Measurements from ENCODE around the gene PIM1. TPM values are rescaled to one million over a fixed set of nuclear protein-coding genes. Genes with fewer than 3 reads are reported as not detected.

Gene PIM1
- total RNA-seq, 3 donors from 2014 or later, result 17.4 to 56.0 (median 31.6) TPM

DNA sequence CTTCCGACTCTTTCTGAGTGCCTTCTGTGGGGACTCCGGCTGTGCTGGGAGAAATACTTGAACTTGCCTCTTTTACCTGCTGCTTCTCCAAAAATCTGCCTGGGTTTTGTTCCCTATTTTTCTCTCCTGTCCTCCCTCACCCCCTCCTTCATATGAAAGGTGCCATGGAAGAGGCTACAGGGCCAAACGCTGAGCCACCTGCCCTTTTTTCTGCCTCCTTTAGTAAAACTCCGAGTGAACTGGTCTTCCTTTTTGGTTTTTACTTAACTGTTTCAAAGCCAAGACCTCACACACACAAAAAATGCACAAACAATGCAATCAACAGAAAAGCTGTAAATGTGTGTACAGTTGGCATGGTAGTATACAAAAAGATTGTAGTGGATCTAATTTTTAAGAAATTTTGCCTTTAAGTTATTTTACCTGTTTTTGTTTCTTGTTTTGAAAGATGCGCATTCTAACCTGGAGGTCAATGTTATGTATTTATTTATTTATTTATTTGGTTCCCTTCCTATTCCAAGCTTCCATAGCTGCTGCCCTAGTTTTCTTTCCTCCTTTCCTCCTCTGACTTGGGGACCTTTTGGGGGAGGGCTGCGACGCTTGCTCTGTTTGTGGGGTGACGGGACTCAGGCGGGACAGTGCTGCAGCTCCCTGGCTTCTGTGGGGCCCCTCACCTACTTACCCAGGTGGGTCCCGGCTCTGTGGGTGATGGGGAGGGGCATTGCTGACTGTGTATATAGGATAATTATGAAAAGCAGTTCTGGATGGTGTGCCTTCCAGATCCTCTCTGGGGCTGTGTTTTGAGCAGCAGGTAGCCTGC lies 4.8 kb downstream of the PIM1 start:
- intact Hi-C loops (cut with DNase I; ENCODE audit: low total_unique reads), result loop anchor here (2.0 to 10.0 kb wide), 3 partner anchors 34 to 150 kb away; no protein-coding TSS in a partner anchor
- no peak for TF ChIP-seq POLR2A (IDR thresholded peaks at IDR 0.05)
- TF ChIP-seq POLR2AphosphoS5 (IDR thresholded peaks at IDR 0.05), result no peak
- TF ChIP-seq, protein P1, sequence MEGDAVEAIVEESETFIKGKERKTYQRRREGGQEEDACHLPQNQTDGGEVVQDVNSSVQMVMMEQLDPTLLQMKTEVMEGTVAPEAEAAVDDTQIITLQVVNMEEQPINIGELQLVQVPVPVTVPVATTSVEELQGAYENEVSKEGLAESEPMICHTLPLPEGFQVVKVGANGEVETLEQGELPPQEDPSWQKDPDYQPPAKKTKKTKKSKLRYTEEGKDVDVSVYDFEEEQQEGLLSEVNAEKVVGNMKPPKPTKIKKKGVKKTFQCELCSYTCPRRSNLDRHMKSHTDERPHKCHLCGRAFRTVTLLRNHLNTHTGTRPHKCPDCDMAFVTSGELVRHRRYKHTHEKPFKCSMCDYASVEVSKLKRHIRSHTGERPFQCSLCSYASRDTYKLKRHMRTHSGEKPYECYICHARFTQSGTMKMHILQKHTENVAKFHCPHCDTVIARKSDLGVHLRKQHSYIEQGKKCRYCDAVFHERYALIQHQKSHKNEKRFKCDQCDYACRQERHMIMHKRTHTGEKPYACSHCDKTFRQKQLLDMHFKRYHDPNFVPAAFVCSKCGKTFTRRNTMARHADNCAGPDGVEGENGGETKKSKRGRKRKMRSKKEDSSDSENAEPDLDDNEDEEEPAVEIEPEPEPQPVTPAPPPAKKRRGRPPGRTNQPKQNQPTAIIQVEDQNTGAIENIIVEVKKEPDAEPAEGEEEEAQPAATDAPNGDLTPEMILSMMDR (IDR thresholded peaks at IDR 0.05), result no peak
- no peak for DNase-seq (ENCODE audit: low spot score in 2 of 2)
- no peaks in the 10 kb centered on the region for H3K36me3 ChIP-seq
- no peaks in the 10 kb centered on the region for H3K9me3 ChIP-seq
- H3K4me1 ChIP-seq, result peaks cover 0 to 7% of the 10 kb centered on the region in 2 donors
- H3K27ac ChIP-seq, result no peak overlapping the region
- H3K27me3 ChIP-seq, result no peaks in the 10 kb centered on the region
- H3K4me3 ChIP-seq, result peak overlapping the region in 2 of 3 donors; percentile 12 to 89

DNA sequence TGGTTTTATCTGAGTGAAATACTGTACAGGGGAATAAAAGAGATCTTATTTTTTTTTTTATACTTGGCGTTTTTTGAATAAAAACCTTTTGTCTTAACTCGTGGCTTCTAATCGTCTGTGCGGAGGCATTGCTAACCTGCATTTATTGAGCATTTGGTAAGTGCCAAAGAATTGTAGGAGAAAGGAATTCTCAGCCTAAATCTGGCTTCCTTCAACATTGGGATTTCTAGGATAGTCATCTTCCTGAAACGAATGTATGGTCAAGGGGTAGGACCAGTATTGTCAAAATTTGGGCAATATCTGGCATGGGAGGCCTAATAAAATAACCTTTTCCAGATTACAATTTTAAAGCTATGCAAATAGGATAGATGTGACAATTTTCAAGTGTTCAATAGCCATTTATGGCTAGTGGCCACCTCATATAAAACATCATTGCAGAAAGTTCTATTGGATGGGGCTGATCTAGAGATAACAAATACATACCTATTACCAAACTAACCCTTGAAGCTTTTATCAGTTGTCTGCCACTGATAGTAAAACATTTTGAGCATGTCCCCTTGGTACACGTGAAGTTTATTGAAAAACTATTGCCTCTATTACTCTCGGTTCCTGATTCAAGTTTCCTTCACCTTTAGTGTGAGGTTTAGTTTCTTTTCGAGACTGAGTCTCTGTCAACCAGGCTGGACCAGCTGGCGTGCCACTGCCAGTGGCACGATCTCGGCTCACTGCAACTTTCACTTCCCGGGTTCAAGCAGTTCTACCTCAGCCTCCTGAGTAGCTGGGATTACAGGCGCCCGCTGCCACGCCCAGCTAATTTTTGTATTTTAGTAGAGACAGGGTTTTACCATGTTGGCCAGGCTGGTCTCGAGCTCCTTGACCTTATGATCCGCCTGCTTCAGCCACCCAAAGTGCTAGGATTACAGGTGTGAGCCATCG lies 5.6 kb downstream of the PIM1 start:
- no peak for DNase-seq (ENCODE audit: low spot score in 2 of 2)
- Histone ChIP-seq H3K9me3 (no peaks in the 10 kb centered on the region), H3K36me3 (no peaks in the 10 kb centered on the region), H3K4me3 (no peak overlapping the region), H3K27ac (no peak overlapping the region), H3K4me1 (peaks cover 0 to 7% of the 10 kb centered on the region in 2 donors), H3K27me3 (no peaks in the 10 kb centered on the region)
- intact Hi-C loops (cut with DNase I; ENCODE audit: low total_unique reads), result loop anchor here (2.0 to 10.0 kb wide), 2 partner anchors 33 to 151 kb away; no protein-coding TSS in a partner anchor
- TF ChIP-seq POLR2A (IDR thresholded peaks at IDR 0.05), result no peak
- TF ChIP-seq, protein P1 (IDR thresholded peaks at IDR 0.05), result no peak
- TF ChIP-seq POLR2AphosphoS5 (IDR thresholded peaks at IDR 0.05), result no peak

DNA sequence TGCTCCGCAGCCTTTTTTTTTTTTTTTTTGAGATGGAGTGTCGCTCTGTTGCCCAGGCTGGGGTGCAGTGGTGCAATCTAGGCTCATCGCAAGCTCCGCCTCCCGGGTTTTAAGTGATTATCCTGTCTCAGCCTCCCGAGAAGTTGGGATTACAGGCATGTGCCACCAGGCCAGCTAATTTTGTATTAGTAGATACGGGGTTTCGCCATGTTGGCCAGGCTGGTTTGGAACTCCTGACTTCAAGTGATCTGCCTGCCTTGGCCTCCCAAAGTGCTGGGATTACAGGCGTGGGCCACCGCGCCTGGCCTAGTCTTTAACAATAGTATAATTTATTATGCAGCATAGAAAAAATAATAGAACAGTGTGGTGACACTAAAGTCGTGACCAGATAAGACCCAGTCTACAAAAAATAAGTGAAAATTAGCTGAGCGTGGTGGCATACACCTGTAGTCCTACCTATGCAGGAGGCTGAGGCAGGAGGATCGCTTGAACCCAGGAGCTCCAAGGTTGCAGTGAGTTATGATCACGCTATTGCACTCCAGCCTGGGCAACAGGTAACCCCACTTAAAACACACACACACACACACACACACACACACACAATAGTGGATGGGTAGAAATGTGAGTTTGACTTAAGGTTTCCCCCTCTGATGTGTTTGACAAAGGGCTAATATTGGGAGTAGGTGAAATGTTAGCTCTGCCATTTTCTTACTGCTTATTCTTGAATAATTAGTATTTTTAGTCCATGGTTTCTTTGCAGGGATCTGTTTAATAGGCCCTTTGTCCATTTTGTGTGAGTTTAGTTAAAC lies 6.5 kb downstream of the PIM1 start:
- no peaks in the 10 kb centered on the region for H3K36me3 ChIP-seq
- intact Hi-C loops (cut with DNase I; ENCODE audit: low total_unique reads), result loop anchor here (10.0 kb wide), 1 partner anchor 152 kb away; no protein-coding TSS in a partner anchor
- TF ChIP-seq, protein P1 (IDR thresholded peaks at IDR 0.05), result no peak
- TF ChIP-seq POLR2A (IDR thresholded peaks at IDR 0.05) (no peak), POLR2AphosphoS5 (IDR thresholded peaks at IDR 0.05) (no peak)
- H3K27ac ChIP-seq, result no peak overlapping the region
- H3K4me3 ChIP-seq, result no peak overlapping the region
- H3K4me1 ChIP-seq, result peaks cover 0 to 7% of the 10 kb centered on the region in 2 donors
- H3K27me3 ChIP-seq, result no peaks in the 10 kb centered on the region
- no peaks in the 10 kb centered on the region for H3K9me3 ChIP-seq
- no peak for DNase-seq (ENCODE audit: low spot score in 2 of 2)

DNA sequence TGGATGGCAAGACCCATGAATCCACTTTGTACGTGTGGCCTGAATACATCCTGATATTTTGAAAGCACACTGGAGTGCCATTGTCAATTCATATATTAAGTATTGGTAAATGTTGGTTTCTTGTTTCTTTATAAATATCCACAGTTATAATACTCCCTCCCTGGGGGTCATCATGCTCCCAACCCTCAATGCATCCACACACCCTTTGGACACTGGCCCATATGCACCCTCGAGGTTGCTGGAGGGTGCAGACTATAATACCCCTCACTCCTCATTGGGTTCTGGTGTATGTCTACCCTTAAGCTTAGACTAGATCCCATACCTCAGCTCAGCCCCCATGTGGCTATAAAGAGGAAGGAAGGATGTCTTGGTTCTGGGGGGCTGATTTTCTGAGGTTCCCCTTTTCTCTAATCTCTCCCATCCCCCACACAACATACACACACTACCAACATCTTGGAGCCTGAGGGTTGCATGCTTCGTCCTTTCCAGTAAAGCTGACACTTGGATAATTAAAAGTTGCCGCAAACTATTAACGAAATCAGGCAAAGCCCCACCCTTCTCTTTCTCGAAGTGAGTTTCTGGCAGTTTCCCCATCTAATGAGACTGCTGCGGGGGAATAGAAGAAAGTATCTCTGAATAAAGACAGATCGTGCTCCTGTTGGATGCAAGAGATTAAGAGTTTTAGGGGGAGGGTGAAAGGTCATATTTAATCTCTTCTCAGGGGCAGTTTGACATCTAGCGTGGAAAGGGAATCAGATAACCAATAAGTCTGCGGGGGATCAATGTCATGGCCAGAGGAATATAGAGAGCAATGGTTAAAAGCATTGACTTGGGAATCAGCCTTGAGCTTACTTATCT lies 7.4 kb downstream of the PIM1 start:
- no peaks in the 10 kb centered on the region for H3K36me3 ChIP-seq
- H3K27ac ChIP-seq, result no peak overlapping the region
- H3K4me3 ChIP-seq, result no peak overlapping the region
- H3K4me1 ChIP-seq, result peaks cover 0 to 6% of the 10 kb centered on the region in 2 donors
- TF ChIP-seq, protein P1 (IDR thresholded peaks at IDR 0.05), result no peak
- TF ChIP-seq POLR2A (IDR thresholded peaks at IDR 0.05) (no peak), POLR2AphosphoS5 (IDR thresholded peaks at IDR 0.05) (no peak)
- intact Hi-C loops (cut with DNase I; ENCODE audit: low total_unique reads), result loop anchor here (10.0 kb wide), 1 partner anchor 153 kb away; no protein-coding TSS in a partner anchor
- H3K9me3 ChIP-seq, result no peaks in the 10 kb centered on the region
- no peaks in the 10 kb centered on the region for H3K27me3 ChIP-seq
- DNase-seq (ENCODE audit: low spot score in 2 of 2), result no peak

Data from breast epithelium (tissue), 4 donors.